ACC112 (cell line): ENCODE results near the gene STK32B.

Source experiments
- H2AFZ ChIP-seq: fragments of 200-600 bp; sonication (generic); one replicate; pipeline ENCODE4 v1.6.0; 2017; ENCODE audit warnings: antibody characterized with exemption, low read length; ENCODE audit not compliant: unreplicated experiment
- H3K27ac ChIP-seq: fragments of 200-600 bp; sonication (generic); 2 replicates; pipeline ENCODE4 v1.5.1; 2014; ENCODE audit warnings: low read depth, mild to moderate bottlenecking, antibody characterized with exemption, low read length, moderate library complexity
- H3K27me3 ChIP-seq: fragments of 200-600 bp; sonication (generic); 2 replicates; pipeline ENCODE4 v1.6.1; 2014; ENCODE audit warnings: mild to moderate bottlenecking, antibody characterized with exemption, low read length, moderate library complexity, mixed read lengths; ENCODE audit not compliant: insufficient read depth
- H3K36me3 ChIP-seq: fragments of 200-600 bp; sonication (generic); 2 replicates; pipeline ENCODE4 v1.6.1; 2016; ENCODE audit warnings: mild to moderate bottlenecking, antibody characterized with exemption, low read length, moderate library complexity, mixed read lengths; ENCODE audit not compliant: insufficient read depth
- H3K4me1 ChIP-seq: fragments of 200-600 bp; sonication (generic); one replicate; pipeline ENCODE4 v1.6.1; 2016; ENCODE audit warnings: low read length, mixed read lengths; ENCODE audit not compliant: insufficient read depth, unreplicated experiment, control insufficient read depth
- H3K4me3 ChIP-seq: fragments of 200-600 bp; sonication (generic); 2 replicates; pipeline ENCODE4 v1.5.1; 2014; ENCODE audit warnings: mild to moderate bottlenecking, low read depth, low read length
- H3K79me2 ChIP-seq: fragments of 200-600 bp; sonication (generic); one replicate; pipeline ENCODE4 v1.6.0; 2016; ENCODE audit warnings: low read length; ENCODE audit not compliant: control insufficient read depth, unreplicated experiment, insufficient read depth

STK32B gene

GRCh38 chr4:5134620-5135019 lies 83.3 kb downstream of the STK32B start:
- H3K36me3 ChIP-seq = no peaks in the 10 kb centered on the region
- no peak overlapping the region for H2AFZ ChIP-seq
- H3K27ac ChIP-seq = no peak overlapping the region
- no peak overlapping the region for H3K4me3 ChIP-seq
- H3K79me2 ChIP-seq = no peaks in the 10 kb centered on the region
- H3K27me3 ChIP-seq = no peaks in the 10 kb centered on the region
- no peaks in the 10 kb centered on the region for H3K4me1 ChIP-seq

DNA sequence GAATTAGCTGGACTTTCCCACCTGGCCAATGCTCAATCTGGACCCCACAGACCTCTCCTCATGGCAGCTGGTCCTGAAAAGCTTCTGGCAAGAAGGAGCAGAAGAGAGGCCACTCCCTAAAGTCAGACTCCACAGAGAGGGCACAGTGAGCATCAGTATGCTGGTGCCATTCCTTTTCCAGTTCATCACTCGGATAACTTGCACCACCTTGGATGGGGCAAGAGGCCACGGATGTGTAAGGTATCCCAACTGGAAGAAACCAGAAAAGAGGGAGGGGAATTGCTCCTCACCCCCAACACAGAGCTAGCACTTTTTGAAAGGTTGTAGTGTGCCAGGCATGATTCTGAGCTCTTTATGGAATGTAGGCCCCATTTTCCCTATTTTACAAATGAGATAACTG lies 85.9 kb downstream of the STK32B start:
- Histone ChIP-seq H3K4me1 (no peaks in the 10 kb centered on the region), H3K4me3 (no peak overlapping the region), H3K79me2 (no peaks in the 10 kb centered on the region), H3K27me3 (no peaks in the 10 kb centered on the region), H3K36me3 (no peaks in the 10 kb centered on the region), H2AFZ (no peak overlapping the region), H3K27ac (no peak overlapping the region)

DNA sequence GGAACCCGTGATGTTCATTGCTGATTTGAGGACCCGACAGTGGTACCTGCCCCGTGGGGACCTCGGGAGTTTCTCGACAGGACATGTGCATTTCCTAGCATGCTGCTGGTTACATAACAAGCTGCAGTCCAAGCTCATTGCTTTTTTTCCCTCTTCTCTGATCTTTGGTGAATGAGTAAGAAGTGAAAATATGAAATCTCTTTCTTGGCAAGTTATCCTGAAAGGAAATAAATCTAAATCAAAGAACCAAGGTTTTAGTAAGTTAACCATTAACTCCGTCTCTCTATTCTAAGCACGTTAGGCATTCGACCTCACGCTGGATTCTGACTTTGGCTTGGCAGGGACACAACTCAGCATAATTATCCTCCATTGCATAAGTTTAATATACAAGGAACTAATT lies 86.6 kb downstream of the STK32B start:
- Histone ChIP-seq H2AFZ (no peak overlapping the region), H3K4me3 (no peak overlapping the region)

DNA sequence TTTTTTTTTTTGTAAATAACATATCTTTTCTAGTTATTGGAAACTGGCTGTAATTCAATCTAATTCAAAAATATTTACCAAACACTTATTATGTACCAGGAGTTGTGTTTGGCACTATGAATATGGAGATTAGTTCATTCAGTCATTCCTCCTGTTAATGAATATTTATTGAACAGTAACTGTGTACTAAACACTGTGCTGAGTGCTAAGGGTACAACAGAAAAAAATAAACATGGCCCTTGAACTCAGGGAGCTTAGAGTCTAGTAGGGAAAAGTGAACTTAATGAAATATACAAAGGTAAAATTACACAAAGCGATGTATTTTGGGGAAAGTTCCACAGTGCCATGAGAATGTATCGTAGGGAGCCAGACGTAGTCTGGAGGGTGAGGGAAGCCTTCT lies 87.1 kb downstream of the STK32B start:
- Histone ChIP-seq H2AFZ (no peak overlapping the region), H3K4me3 (no peak overlapping the region), H3K27ac (no peak overlapping the region), H3K27me3 (no peaks in the 10 kb centered on the region), H3K36me3 (no peaks in the 10 kb centered on the region), H3K79me2 (no peaks in the 10 kb centered on the region), H3K4me1 (no peaks in the 10 kb centered on the region)

More for the DNA sequence above, 86.6 kb downstream of the STK32B start:
- H3K27ac ChIP-seq = no peak overlapping the region
- H3K4me1 ChIP-seq = no peaks in the 10 kb centered on the region
- no peaks in the 10 kb centered on the region for H3K27me3 ChIP-seq
- H3K79me2 ChIP-seq = no peaks in the 10 kb centered on the region
- H3K36me3 ChIP-seq = no peaks in the 10 kb centered on the region

DNA sequence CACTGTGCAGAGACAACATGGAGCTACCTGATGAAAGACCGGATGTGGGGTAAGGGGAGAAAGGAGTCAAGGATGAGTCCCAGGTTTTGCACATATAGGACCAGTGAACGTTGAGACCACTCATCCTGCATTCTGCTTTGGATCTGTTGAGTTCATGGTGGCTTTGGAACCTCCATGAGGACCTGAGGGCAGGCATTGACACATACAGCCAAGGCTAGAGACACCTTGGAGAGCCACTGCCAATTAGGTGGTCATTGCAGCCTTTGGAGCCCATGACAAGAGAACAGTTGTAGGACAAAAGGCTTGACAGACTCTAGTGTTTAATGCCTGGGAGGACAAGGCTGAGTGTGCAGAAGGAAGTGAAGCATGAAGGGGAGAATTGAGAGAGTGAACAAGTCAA lies 87.9 kb downstream of the STK32B start:
- H3K79me2 ChIP-seq = no peaks in the 10 kb centered on the region
- no peak overlapping the region for H3K27ac ChIP-seq
- H2AFZ ChIP-seq = no peak overlapping the region
- H3K27me3 ChIP-seq = no peaks in the 10 kb centered on the region
- H3K4me1 ChIP-seq = no peaks in the 10 kb centered on the region
- no peak overlapping the region for H3K4me3 ChIP-seq
- H3K36me3 ChIP-seq = no peaks in the 10 kb centered on the region

- Histone ChIP-seq H3K27me3 (no peaks in the 10 kb centered on the region), H3K79me2 (no peaks in the 10 kb centered on the region), H2AFZ (no peak overlapping the region), H3K36me3 (no peaks in the 10 kb centered on the region), H3K27ac (no peak overlapping the region), H3K4me1 (no peaks in the 10 kb centered on the region), H3K4me3 (no peak overlapping the region)
Observed at GRCh38 chr4:5141802-5142201, 90.5 kb downstream of the STK32B start.

- Histone ChIP-seq H3K27ac (no peak overlapping the region), H3K4me1 (no peaks in the 10 kb centered on the region), H3K27me3 (no peaks in the 10 kb centered on the region), H3K36me3 (no peaks in the 10 kb centered on the region), H3K79me2 (no peaks in the 10 kb centered on the region), H2AFZ (no peak overlapping the region), H3K4me3 (no peak overlapping the region)
Observed at GRCh38 chr4:5142726-5143125, 91.4 kb downstream of the STK32B start.

DNA sequence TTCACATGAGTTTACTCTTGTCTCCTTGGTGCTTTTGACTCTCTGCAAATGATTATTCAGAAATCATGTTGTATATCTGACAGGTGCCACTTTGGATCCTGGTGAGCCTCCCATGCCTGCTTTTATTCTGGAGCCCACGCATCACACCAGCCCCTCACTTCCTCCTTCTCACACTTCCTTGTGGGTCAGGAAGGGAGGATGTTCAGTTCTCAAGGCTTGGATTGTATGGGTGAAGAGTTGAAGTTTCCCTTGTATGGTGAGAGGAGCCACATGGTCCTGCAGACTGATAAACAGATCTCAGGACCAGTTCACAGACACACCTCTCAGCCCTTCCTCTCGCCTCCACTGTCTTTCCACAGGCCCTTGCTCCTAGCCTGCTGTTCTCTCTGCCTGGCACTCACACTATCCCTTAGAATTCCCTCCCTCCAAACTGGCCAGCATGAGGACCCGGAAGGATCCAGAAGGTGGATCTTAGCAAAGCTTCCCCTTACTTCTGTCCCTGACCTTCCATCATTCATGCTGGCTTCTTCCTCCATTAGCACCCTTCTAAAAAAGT lies 92.1 kb downstream of the STK32B start:
- Histone ChIP-seq H3K79me2 (no peaks in the 10 kb centered on the region), H3K4me1 (no peaks in the 10 kb centered on the region), H3K36me3 (no peaks in the 10 kb centered on the region), H3K4me3 (no peak overlapping the region), H3K27me3 (no peaks in the 10 kb centered on the region), H3K27ac (no peak overlapping the region), H2AFZ (no peak overlapping the region)

GRCh38 chr4:5143940-5144339 lies 92.7 kb downstream of the STK32B start:
- Histone ChIP-seq H3K27me3 (no peaks in the 10 kb centered on the region), H3K27ac (no peak overlapping the region), H3K4me3 (no peak overlapping the region), H3K4me1 (no peaks in the 10 kb centered on the region), H3K79me2 (no peaks in the 10 kb centered on the region), H2AFZ (no peak overlapping the region), H3K36me3 (no peaks in the 10 kb centered on the region)

DNA sequence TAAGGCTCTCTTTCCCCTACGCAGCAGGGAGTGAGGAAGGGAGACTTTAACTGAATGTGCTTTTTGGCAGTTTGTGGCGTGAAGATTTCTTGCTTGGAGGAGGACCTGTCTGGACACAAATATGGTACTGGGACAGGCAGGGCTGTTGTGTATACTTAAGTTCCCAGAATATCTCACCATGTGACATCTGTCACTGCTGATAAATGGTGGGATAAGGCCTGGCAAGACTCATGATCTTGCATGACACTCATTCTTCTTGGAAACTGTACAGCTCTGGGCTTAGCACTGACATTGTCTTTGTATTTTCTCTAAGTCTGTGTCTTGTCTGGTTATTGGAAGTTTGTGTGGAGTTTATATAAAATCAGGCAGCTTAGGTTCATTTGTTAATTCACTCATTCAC lies 93.1 kb downstream of the STK32B start:
- H3K79me2 ChIP-seq = no peaks in the 10 kb centered on the region
- H2AFZ ChIP-seq = no peak overlapping the region
- no peaks in the 10 kb centered on the region for H3K4me1 ChIP-seq
- H3K4me3 ChIP-seq = no peak overlapping the region
- H3K27me3 ChIP-seq = no peaks in the 10 kb centered on the region
- no peaks in the 10 kb centered on the region for H3K36me3 ChIP-seq
- no peak overlapping the region for H3K27ac ChIP-seq

GRCh38 chr4:5146248-5146647 lies 95.0 kb downstream of the STK32B start:
- H3K4me3 ChIP-seq = no peak overlapping the region
- no peaks in the 10 kb centered on the region for H3K36me3 ChIP-seq
- no peaks in the 10 kb centered on the region for H3K4me1 ChIP-seq
- H3K79me2 ChIP-seq = no peaks in the 10 kb centered on the region
- H3K27me3 ChIP-seq = no peaks in the 10 kb centered on the region; the same call in 1 of the 2 replicates
- no peak overlapping the region for H3K27ac ChIP-seq
- H2AFZ ChIP-seq = no peak overlapping the region
